HG03520 (cell line): ENCODE data around the gene BSX.

Experiments
- ATAC-seq: cut with Tn5 transposase; IDR thresholded peaks from one replicate; pipeline ENCODE4 v1.9.1; 2021; ENCODE audit warnings: mild to moderate bottlenecking, moderate library complexity; ENCODE audit not compliant: unreplicated experiment

Gene BSX

GRCh38 chr11:122963961-122964360 is 17.7 kb downstream of the BSX start:
- ATAC-seq, result no peak

DNA sequence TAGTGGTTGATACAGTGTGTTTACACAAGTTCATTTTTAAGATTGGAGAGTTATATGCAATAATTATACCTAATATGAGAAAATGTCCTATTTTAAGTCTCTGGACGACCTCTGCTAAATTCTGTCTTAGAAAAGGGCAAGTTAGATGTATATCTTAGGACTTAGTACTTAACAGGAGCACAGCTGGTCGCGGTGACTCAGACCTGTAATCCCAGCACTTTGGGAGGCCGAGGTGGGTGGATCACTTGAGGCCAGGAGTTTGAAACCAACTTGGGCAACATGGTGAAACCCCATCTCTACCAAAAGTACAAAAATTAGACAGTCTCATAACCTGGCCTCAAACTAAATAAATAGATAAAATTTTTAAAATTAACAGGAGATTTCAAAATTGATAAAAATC is 27.2 kb downstream of the BSX start:
- ATAC-seq, result no peak

- ATAC-seq, result no peak
These were observed 30.4 kb downstream of the BSX start for GRCh38 chr11:122951211-122951610.

DNA sequence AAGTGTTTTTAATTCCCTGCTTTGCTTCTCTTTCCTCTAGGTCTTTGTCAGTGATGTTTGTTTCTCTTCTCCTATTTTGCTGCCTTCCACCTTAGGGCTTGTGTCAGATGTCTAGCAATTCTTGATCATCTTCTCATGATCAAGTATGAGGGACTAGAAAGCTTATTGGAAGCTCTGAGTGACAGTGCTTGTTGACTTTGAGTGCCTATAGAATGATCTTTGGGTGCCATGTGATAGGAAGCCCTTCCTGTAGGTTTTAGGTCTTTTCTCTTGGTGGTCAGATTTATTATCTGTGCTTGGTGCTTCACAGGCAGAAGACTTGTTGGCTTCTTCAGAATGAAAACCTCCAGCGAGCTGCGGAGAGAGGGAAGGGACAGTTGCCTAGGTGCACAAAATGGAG is 43.1 kb downstream of the BSX start:
- ATAC-seq, result no peak

- no peak for ATAC-seq
These were observed 43.7 kb downstream of the BSX start for GRCh38 chr11:122937983-122938382.

GRCh38 chr11:122933416-122933815 is 48.2 kb downstream of the BSX start:
- ATAC-seq, result no peak

DNA sequence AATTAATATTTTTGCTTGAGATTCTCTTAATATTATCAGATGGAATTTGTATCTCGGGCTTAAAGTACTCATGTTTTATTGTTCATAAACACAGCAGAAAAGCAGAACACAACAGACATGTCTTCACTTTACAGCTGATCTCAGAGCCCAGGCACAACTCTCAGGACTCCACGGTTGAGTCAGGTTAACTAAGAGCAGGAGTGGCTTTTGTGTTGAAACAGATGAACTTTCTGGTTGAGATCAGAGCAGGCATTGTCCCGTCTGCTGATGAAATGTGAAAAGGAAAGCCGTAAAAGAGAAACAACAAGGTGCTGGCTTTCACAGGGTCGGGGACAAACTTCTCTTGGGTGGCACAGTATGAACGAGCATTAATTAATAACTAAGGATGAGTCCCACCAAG is 50.1 kb downstream of the BSX start:
- no peak for ATAC-seq
